Measurements from ENCODE around the gene MICAL3.

DNA sequence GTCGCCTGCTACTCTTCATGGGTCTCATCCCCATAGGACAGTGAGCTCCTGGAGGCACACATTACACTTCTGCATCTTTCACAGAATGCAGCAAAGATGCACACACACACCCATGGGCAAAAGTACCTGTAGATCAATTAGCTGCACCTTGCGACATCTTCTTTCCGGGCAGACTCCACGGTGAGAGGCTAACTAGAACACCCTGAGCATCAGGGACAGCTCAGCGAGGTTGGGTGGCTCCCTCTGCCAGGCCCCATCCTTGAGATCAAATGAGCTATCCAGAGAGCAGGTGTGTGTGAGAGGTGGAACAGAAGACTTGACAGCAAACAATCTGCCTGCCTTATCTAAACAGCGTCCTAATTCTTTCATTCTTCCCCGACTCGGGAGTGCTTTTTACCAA lies 154.0 kb downstream of the MICAL3 start:
- TF ChIP-seq CHD2 (IDR thresholded peaks at IDR 0.05; ENCODE audit: low read length) = no peak
- TF ChIP-seq EP300 (IDR thresholded peaks at IDR 0.05; ENCODE audit: borderline replicate concordance in 1 of 2, low read depth in 2 of 2, low read length in 2 of 2) = no peak
- TF ChIP-seq POLR2AphosphoS5 (IDR thresholded peaks at IDR 0.05; ENCODE audit: low read depth, low read length) = no peak
- TF ChIP-seq ZNF274 (IDR thresholded peaks at IDR 0.05; ENCODE audit: borderline replicate concordance, extremely low read depth, low read length) = no peak
- TF ChIP-seq, protein P1, sequence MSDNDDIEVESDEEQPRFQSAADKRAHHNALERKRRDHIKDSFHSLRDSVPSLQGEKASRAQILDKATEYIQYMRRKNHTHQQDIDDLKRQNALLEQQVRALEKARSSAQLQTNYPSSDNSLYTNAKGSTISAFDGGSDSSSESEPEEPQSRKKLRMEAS (IDR thresholded peaks at IDR 0.05) = no peak
- no peak for TF ChIP-seq YY1 (IDR thresholded peaks at IDR 0.05; ENCODE audit: low read depth, low read length)
- TF ChIP-seq, protein P2, sequence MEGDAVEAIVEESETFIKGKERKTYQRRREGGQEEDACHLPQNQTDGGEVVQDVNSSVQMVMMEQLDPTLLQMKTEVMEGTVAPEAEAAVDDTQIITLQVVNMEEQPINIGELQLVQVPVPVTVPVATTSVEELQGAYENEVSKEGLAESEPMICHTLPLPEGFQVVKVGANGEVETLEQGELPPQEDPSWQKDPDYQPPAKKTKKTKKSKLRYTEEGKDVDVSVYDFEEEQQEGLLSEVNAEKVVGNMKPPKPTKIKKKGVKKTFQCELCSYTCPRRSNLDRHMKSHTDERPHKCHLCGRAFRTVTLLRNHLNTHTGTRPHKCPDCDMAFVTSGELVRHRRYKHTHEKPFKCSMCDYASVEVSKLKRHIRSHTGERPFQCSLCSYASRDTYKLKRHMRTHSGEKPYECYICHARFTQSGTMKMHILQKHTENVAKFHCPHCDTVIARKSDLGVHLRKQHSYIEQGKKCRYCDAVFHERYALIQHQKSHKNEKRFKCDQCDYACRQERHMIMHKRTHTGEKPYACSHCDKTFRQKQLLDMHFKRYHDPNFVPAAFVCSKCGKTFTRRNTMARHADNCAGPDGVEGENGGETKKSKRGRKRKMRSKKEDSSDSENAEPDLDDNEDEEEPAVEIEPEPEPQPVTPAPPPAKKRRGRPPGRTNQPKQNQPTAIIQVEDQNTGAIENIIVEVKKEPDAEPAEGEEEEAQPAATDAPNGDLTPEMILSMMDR (IDR thresholded peaks at IDR 0.05; ENCODE audit: control extremely low read depth in 1 of 3, insufficient read depth in 1 of 3, low read depth in 1 of 3, low read length in 3 of 3) = no peak
- TF ChIP-seq SUZ12 (IDR thresholded peaks at IDR 0.05; ENCODE audit: low read length) = no peak
- TF ChIP-seq JUN (IDR thresholded peaks at IDR 0.05; ENCODE audit: low read depth, low read length) = no peak
- TF ChIP-seq SP1 (IDR thresholded peaks at IDR 0.05; ENCODE audit: low read depth, low read length) = no peak
- no peak for TF ChIP-seq POLR2A (IDR thresholded peaks at IDR 0.05; ENCODE audit: control extremely low read depth in 1 of 2, low read depth in 2 of 2, low read length in 2 of 2)
- TF ChIP-seq GABPA (IDR thresholded peaks at IDR 0.05; ENCODE audit: borderline replicate concordance, insufficient read depth, low read length) = no peak
- TF ChIP-seq EZH2 (IDR thresholded peaks at IDR 0.05; ENCODE audit: low read depth, low read length, severe bottlenecking) = no peak
- no peak for TF ChIP-seq TAF1 (IDR thresholded peaks at IDR 0.05; ENCODE audit: low read depth, low read length)
